Measurements from ENCODE around the gene ALPL.

Gene ALPL

DNA sequence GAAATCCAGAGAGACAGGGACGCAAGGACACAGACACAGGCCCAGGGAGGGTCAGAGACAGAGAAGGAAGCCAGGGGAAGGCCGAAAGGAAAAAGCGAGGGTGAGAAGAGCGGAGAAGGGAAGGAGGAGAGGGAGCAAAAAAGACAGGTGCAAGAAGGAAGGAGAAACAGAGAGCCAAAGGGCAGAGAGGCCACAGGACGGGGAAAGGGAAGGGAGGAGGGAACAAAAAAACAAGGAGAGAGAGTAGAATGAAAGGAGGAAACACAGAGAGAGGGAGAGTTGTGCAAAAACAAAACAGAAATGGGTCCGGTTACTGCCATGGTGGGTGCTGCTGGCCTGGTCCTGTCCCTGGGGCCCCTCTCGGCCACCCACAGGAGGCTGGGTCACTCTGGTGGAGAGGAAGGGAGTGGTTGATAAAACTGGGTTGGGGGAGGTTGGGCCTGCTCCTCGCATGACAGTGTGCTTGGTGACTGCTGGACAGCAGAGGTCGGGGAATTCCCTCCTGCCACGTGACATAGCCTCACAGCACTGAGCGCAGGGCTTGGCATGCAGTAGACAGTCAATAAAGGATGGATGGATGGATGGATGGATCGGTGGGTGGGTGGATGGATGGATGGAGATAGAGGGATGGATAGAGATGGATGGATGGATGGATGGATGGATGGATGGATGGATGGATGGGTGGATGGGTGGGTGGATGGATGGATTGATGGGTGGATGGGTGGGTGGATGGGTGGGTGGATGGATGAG is 95.2 kb downstream of the ALPL start:
- no peak for DNase-seq

GRCh38 chr1:21605012-21605715 is 95.9 kb downstream of the ALPL start:
- no peak for DNase-seq

- DNase-seq, result no peak
Observed at GRCh38 chr1:21605964-21606705, 96.9 kb downstream of the ALPL start.

DNA sequence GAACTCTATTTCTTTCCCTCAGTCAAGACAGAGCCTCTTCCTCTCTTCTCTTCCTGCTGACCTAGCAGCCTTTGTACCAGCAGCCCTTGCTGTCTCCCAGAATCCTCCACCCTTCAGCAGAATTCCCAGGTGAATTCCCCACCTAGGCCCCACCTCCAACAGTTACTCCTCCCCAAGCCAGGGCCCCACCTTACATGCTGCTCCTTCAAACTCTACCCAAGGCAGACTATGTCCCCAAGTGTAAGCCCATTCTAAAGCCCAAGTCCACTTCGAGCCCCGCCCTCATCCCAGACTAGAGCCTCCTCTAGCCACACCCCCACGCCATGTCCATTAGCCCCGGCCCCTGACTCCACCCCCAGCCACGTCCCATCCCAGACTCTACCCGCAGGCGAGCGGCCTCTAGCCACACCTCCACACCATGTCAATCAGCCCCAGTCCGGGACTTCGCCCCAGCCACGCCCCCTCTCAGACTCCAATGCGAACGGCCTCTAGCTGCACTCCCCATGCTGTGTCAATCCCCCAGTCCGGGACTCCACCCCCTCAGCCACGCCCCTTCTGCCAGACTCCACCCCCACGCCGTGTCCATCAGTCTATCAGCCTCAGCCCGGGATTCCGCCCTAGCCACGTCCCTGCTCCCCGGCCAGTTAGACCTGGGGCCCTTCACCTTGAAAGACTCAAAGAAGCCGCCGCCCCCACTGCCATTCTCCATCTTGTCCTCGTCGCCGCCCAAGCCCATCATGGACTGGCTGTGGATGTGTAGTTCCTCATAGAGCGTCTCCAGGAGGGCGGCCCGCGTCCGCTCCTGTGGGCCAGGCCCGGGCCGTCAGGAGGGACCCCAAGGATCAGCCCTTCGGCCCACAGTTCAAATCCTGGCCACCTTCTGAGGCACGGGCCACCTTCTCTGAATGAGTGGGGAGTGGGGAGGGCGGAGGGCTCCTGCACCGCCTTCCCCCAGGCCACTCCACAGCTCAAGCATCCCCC is 98.6 kb downstream of the ALPL start:
- DNase-seq, result peak; percentile 21

GRCh38 chr1:21608798-21609197 is 99.6 kb downstream of the ALPL start:
- DNase-seq, result no peak

DNA sequence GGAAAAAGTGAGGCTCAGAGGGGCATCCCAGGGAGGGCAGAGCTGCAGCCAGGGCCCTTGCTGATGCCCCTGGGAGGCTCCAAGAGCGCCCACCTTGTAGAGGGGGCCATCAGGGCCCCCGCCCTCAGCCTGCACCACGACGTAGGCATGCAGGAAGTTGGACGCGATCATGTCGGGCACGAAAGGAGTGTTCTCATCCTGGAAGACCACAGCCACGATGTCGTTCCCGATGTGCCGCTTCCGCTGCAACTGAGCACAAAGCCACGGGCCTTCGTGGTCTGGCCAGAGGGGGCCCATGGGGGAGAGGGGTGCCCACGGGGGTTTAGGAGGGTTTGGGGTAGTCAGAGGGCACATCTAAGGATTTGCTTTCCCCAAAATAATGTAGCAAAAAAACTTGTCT is 100.8 kb downstream of the ALPL start:
- DNase-seq, result no peak

DNA sequence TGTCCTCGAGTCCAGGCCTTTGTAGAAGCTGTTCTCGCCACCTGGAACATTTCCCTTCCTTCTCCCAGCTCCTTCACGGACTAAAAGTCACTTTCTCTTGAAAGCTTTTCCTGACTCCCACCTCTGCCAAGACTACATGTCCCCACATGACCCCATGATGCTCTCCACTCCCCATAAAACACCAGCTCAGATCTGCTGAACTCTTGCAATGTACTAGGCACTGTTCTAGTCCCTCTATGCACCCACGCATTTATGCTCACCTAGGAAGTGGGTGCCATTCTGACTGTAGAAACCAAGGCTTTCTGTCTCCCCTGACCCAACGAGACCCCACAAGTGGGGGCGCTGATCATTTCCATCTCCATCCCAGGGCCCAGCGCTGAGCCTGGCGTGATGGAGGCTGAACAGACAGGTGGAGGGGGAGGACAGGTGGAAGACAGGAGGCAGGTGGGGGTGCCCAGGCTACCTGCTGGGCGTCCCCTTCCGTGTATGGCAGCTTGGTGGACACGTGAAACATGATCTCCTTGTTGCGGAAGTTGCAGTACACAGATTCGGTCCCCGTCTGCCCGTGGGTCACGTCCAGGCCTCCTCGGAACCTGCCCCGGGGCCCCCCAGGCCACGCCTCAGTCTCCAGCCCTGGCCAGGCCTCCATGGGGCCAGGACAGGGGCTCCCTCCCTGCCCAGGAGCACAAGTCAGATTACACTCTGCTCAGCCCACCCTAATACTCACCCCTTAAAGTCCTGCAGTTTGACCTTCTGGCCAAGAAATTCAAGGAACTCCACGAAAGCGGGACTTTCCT is 102.0 kb downstream of the ALPL start:
- DNase-seq, result no peak

GRCh38 chr1:21612057-21612456 is 102.8 kb downstream of the ALPL start:
- DNase-seq, result no peak

DNA sequence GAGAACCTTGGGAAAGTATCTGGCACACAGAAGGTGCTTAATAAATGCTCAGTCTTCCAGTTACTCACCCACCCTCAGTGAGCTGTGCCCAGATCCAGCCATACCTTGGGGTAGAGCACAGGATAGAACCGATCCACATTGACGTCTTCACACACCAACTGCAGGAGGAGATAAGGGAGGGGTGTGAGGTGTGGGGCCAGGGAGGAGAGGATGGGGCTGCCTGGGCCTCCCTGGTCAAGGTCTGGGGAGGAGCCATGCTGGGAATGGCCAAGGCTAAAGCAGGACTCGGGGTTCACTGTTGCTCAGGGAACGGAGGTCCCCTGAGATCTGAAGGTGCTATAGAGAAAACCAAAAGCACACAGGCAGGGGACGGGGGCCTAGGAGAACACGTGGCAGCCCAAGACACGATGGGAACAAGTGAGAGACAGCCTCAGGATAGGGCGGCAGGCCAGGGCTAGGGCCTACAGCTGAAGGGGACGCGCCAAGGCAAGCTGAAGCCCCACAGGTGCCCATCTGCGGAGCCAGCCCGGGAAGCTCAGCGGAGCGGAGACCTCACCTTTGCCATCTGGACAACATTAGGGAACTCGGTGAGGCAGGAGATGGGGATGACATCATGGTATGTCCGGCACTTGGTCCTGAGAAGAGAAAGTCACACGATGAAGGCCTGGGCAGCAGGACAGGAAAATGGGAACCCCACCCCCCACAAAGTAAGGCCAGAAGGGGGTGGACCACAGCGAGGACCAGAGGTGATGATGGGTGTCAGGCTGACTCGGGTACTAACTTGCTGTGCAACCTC is 104.0 kb downstream of the ALPL start:
- no peak for DNase-seq

- DNase-seq, result no peak
Observed at GRCh38 chr1:21614419-21615115, 105.3 kb downstream of the ALPL start.

GRCh38 chr1:21616372-21616771 is 107.1 kb downstream of the ALPL start:
- DNase-seq, result no peak

DNA sequence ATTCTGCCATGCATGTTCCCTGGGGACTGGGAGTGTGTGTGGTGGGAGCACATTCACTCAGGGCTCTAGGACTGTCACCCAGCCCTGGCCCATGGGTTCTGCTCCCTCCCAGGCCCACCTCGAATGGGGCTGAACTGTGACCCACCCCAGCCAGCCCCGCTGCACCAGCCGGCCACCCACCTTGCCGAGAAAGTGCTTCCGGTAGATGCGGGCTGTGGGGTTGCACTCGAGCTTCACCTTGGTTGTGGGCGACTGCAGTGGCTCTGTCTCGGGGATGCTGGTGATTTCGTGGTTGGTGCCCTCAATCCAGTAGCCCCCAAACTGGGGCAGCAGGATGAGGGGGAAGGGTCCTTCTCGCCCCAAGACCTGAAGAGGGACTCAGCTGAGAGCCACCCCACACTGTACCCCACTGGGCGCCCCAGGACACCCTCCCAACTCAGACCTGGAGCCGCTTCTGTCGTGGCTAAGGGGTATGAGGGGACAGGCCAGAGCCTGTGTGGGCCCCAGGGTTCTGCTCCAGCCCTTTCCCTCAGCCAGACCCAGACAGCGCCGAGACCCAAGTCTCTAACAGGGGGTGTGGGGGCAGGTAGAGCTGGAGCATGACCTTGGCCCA is 108.0 kb downstream of the ALPL start:
- no peak for DNase-seq

DNA sequence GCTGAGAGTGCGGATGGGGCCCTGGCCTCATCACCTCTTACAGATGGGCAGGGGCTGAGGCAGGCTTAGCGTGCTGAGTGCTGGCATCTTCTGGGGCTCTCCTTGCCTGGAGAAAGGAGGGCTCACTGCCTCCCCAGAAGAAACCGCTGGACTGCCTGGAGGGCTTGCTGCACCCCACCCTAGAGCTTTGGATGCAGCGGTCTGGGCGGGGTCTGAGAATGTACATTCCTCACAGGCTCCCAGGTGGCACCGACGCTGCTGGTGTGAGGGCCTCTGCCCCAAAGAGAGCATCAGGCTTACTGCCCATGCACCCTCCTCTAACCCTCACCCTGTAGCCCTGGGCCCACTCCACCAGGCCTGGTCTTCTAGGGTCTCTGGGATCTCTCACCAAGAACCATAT is 108.8 kb downstream of the ALPL start:
- DNase-seq, result no peak

DNA sequence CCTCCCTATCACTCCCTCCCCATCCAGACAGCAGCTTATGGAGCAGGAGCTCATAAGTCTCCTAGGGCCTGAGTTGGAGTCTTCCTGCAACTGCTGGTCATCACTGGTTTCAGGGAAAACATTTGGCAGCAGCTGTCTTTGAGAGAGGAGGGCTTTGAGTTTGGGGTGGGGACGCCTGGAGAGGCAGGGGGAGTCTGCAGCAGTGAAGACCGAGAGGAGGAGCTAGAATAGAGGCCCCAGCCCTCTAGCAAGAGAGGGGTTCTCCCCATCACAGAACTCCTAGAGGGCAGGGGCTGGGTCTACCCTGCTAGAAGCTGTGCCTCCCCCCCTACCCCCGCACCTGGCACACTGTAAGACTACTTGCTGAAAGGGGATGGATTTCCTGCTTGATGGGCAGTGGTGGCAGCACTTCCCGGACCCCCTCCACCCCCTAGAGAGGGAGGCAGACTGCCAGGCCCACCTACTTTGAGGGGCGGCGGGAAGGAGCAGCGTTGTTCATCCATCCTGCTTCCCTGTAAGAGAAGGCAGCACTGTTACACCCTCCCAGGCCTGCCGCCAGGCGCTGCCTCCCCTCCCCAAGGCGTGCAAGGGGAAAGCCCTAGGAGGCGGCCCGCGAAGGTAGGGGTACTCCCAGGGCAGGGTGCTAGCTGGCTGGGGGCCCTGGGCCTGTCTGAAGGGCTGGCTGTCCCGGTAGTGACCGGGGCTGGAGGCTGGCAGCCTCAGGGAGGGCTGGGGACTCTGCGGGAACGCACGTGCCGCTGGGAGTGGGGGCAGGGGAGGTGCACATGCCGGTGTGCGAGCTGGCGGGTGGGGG is 109.5 kb downstream of the ALPL start:
- no peak for DNase-seq

DNA sequence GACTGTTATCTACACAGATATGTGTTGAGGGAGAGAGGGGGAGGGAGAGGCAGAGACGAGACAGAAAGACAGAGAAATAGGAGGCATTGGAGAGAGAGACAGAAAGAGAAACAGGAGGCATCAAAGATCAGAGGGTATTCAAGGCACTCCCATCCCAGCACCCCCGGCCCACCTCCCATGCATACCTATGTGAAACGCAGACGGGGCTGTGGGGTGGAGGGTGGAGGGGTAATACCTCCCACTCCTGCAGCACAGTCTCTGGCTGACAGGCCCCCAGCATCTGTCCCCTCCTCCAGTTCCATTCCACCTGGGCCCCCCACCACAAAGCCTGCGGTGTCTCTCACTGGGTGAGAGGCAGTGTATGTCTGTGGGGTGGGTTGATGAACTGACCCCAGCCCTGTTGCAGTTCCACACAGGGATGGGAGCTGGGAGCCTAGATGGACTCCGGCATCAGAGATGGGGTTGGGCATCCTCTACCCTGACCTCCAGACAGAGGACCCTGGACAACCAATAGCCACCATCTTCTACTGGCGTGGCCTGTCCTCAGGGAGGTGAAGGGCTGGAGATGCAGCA is 110.2 kb downstream of the ALPL start:
- DNase-seq, result no peak

- DNase-seq, result no peak
Observed at GRCh38 chr1:21620011-21620410, 110.8 kb downstream of the ALPL start.

GRCh38 chr1:21620496-21620895 is 111.3 kb downstream of the ALPL start:
- no peak for DNase-seq

- DNase-seq, result no peak
Observed at GRCh38 chr1:21621051-21621450, 111.8 kb downstream of the ALPL start.
